H1 (cell line): ENCODE data around the gene LARP6. TPM values are rescaled to one million over a fixed set of nuclear protein-coding genes. Genes with fewer than 3 reads are reported as not detected.

Source experiments
- CTCF ChIA-PET: fragments of 300-600 bp; sonication (Branson Sonifier 250); formaldehyde crosslinking; loops from one replicate; lab custom pipeline; 2021; ENCODE audit not compliant: partially characterized antibody; lab: Charles Lee
- POLR2A ChIA-PET: fragments of 300-600 bp; sonication (Branson Sonifier 250); formaldehyde crosslinking; loops from one replicate; lab custom pipeline; 2021; ENCODE audit warnings: inconsistent platforms; ENCODE audit not compliant: partially characterized antibody; lab: Charles Lee
- DNase-seq, 2 experiments: peaks; one replicate each; pipeline versions ENCODE4 v3.0.0 to v3.0.0-alpha.2; 2010 to 2022; ENCODE audit warnings: low spot score in 2 of 2, low read depth in 1 of 2, mixed read lengths in 1 of 2
- FAIRE-seq: peaks from 2 replicates; lab custom pipeline; 2011; peaks lifted over from hg19 to GRCh38; lab: Jason Lieb, UNC
- H2AFZ ChIP-seq: 2 replicates; pipeline ENCODE4 v1.8.1; 2012; ENCODE audit warnings: low read length, inconsistent platforms
- H2AK5ac ChIP-seq: 2 replicates; pipeline ENCODE4 v1.6.1; 2013; ENCODE audit warnings: low read depth, low read length
- H2BK120ac ChIP-seq: replicated peaks from 2 replicates; pipeline ENCODE3; 2013; ENCODE audit warnings: low read depth, low read length, inconsistent platforms
- H2BK12ac ChIP-seq: 2 replicates; pipeline ENCODE4 v1.6.1; 2013; ENCODE audit warnings: low read depth, low read length
- H2BK15ac ChIP-seq: 2 replicates; pipeline ENCODE4 v1.6.1; 2013; ENCODE audit warnings: low read length
- H2BK20ac ChIP-seq: 2 replicates; pipeline ENCODE4 v1.6.1; 2013; ENCODE audit warnings: low read length
- H2BK5ac ChIP-seq: 2 replicates; pipeline ENCODE4 v1.6.1; 2013; ENCODE audit warnings: low read depth, low read length
- H3K14ac ChIP-seq: 2 replicates; pipeline ENCODE4 v1.6.1; 2013; ENCODE audit warnings: inconsistent platforms; ENCODE audit not compliant: insufficient read length
- H3K18ac ChIP-seq: 2 replicates; pipeline ENCODE4 v1.6.1; 2013; ENCODE audit warnings: low read length; ENCODE audit errors: extremely low read depth
- H3K23ac ChIP-seq: 2 replicates; pipeline ENCODE4 v1.6.1; 2013; ENCODE audit warnings: inconsistent platforms; ENCODE audit not compliant: insufficient read length
- H3K23me2 ChIP-seq: 2 replicates; pipeline ENCODE4 v1.6.1; 2013; ENCODE audit warnings: low read depth, low read length
- H3K27ac ChIP-seq: 2 replicates; pipeline ENCODE4 v1.6.1; 2011; ENCODE audit warnings: low read depth, low read length, inconsistent platforms
- H3K27me3 ChIP-seq, 4 experiments: replicated peaks in 1 of 4; 1 replicate in 1 of 4; 2 replicates in 3 of 4; pipeline versions ENCODE4 v1.6.1 to v1.8.1; 2011 to 2013; ENCODE audit warnings: low read length in 3 of 4, mild to moderate bottlenecking in 3 of 4, inconsistent platforms in 2 of 4, mixed read lengths in 2 of 4, moderate library complexity in 1 of 4; ENCODE audit not compliant: control insufficient read depth in 3 of 4, insufficient read depth in 3 of 4; ENCODE audit errors: extremely low read depth in 1 of 4
- H3K36me3 ChIP-seq, 4 experiments: 2 replicates each; pipeline versions ENCODE4 v1.6.1 to v1.8.1; 2011 to 2013; ENCODE audit warnings: mild to moderate bottlenecking in 4 of 4, low read length in 3 of 4, moderate library complexity in 2 of 4, control low read depth in 1 of 4, inconsistent platforms in 1 of 4; ENCODE audit not compliant: insufficient read depth in 4 of 4, control insufficient read depth in 2 of 4
- H3K4ac ChIP-seq: replicated peaks from 2 replicates; pipeline ENCODE3; 2013; ENCODE audit warnings: low read length, low read depth, mixed read lengths, inconsistent platforms; ENCODE audit not compliant: insufficient read length
- H3K4me1 ChIP-seq, 4 experiments: replicated peaks in 1 of 4; 1 replicate in 1 of 4; 2 replicates in 3 of 4; pipeline versions ENCODE4 v1.6.1 to v1.8.1; 2011 to 2013; ENCODE audit warnings: low read length in 3 of 4, inconsistent platforms in 2 of 4, mixed read lengths in 1 of 4; ENCODE audit not compliant: insufficient read depth in 4 of 4, control insufficient read depth in 3 of 4
- H3K4me2 ChIP-seq, 2 experiments: 2 replicates each; pipeline versions ENCODE4 v1.6.1 to v1.8.1; 2011 to 2013; ENCODE audit warnings: low read depth in 2 of 2, low read length in 2 of 2, control low read depth in 1 of 2, inconsistent platforms in 1 of 2, mild to moderate bottlenecking in 1 of 2; ENCODE audit not compliant: insufficient read depth in 1 of 2
- H3K4me3 ChIP-seq, 4 experiments: fragments of 200-600, 300-600 bp in 1 of 4; sonication (generic), shearing (Covaris generic), sonication (Bioruptor Twin) in 1 of 4; 2 replicates each; pipeline versions ENCODE4 v1.5.1 to v1.8.1; 2011 to 2016; ENCODE audit warnings: low read length in 4 of 4, low read depth in 3 of 4, control low read depth in 2 of 4, inconsistent platforms in 2 of 4, mild to moderate bottlenecking in 2 of 4, mixed read lengths in 1 of 4, moderate library complexity in 1 of 4; ENCODE audit not compliant: insufficient read depth in 2 of 4; ENCODE audit errors: extremely low read depth in 1 of 4
- H3K56ac ChIP-seq: replicated peaks from 2 replicates; pipeline ENCODE3; 2013; ENCODE audit warnings: low read depth, mild to moderate bottlenecking, mixed read lengths, low read length, inconsistent platforms; ENCODE audit not compliant: insufficient read length
- H3K79me1 ChIP-seq: 2 replicates; pipeline ENCODE4 v1.6.1; 2013; ENCODE audit warnings: low read depth, low read length, control low read depth
- H3K79me2 ChIP-seq, 2 experiments: 2 replicates each; pipeline versions ENCODE4 v1.6.1 to v1.8.1; 2012 to 2013; ENCODE audit warnings: low read length in 2 of 2, mild to moderate bottlenecking in 2 of 2, inconsistent platforms in 1 of 2; ENCODE audit not compliant: insufficient read depth in 2 of 2, control insufficient read depth in 1 of 2
- H3K9ac ChIP-seq, 4 experiments: replicated peaks in 1 of 4; 1 replicate in 1 of 4; 2 replicates in 3 of 4; pipeline versions ENCODE4 v1.6.1 to v1.8.1; 2011 to 2013; ENCODE audit warnings: low read depth in 3 of 4, low read length in 3 of 4, control low read depth in 2 of 4, mild to moderate bottlenecking in 2 of 4, moderate library complexity in 2 of 4, inconsistent platforms in 1 of 4; ENCODE audit errors: extremely low read depth in 1 of 4
- H3K9me3 ChIP-seq, 2 experiments: 2 replicates each; pipeline versions ENCODE4 v1.6.1 to v1.8.1; 2012 to 2013; ENCODE audit warnings: mild to moderate bottlenecking in 2 of 2, moderate library complexity in 2 of 2, control low read depth in 1 of 2, inconsistent platforms in 1 of 2, low read depth in 1 of 2, low read length in 1 of 2, mixed read lengths in 1 of 2; ENCODE audit not compliant: insufficient read depth in 2 of 2
- H4K20me1 ChIP-seq, 2 experiments: replicated peaks in 1 of 2; 2 replicates each; pipeline versions ENCODE3 to v1.8.1; 2011 to 2013; ENCODE audit warnings: inconsistent platforms in 2 of 2, low read length in 2 of 2, mild to moderate bottlenecking in 1 of 2; ENCODE audit not compliant: insufficient read depth in 2 of 2, control insufficient read depth in 1 of 2
- H4K5ac ChIP-seq: 2 replicates; pipeline ENCODE4 v1.6.1; 2013; ENCODE audit warnings: low read length, low read depth, mixed read lengths, inconsistent platforms; ENCODE audit not compliant: insufficient read length
- H4K8ac ChIP-seq: 2 replicates; pipeline ENCODE4 v1.8.0; 2013; ENCODE audit warnings: mild to moderate bottlenecking, moderate library complexity, low read length, inconsistent platforms; ENCODE audit not compliant: insufficient read depth; ENCODE audit errors: extremely low read depth
- H4K91ac ChIP-seq: replicated peaks from 2 replicates; pipeline ENCODE3; 2013; ENCODE audit warnings: low read length, mixed read lengths, inconsistent platforms; ENCODE audit not compliant: insufficient read length
- ASH2L ChIP-seq: fragments of 200-600, 300-600 bp; sonication (generic); IDR thresholded peaks from one replicate; pipeline ENCODE4 v1.7.1; 2017; ENCODE audit warnings: low read length
- CREB1 ChIP-seq: IDR thresholded peaks from 2 replicates; pipeline ENCODE4 v1.6.1; 2012; ENCODE audit warnings: inconsistent platforms
- PHF8 ChIP-seq: fragments of 200-600 bp; sonication (generic); conservative IDR thresholded peaks from 2 replicates; pipeline ENCODE4 v1.7.1; 2012; ENCODE audit warnings: low read depth, mild to moderate bottlenecking, inconsistent platforms, low read length, moderate library complexity
- POU5F1 ChIP-seq: IDR thresholded peaks from 2 replicates; pipeline ENCODE4 v1.6.1; 2011; ENCODE audit warnings: low read depth, mild to moderate bottlenecking, low read length, moderate library complexity
- RBBP5 ChIP-seq: IDR thresholded peaks from 2 replicates; pipeline ENCODE4 v1.7.1; 2012; ENCODE audit warnings: low read depth, mild to moderate bottlenecking, inconsistent platforms, low read length, moderate library complexity, borderline replicate concordance
- RNF2 ChIP-seq: fragments of 200-900, 300-1000 bp; sonication (generic); IDR thresholded peaks from 2 replicates; pipeline ENCODE4 v1.7.1; 2016; ENCODE audit warnings: borderline replicate concordance, low read depth, mild to moderate bottlenecking, antibody characterized with exemption, low read length; ENCODE audit not compliant: poor library complexity, severe bottlenecking; ENCODE audit errors: missing control alignments
- SIRT6 ChIP-seq: IDR thresholded peaks from one replicate; pipeline ENCODE4 v1.7.1; 2012; ENCODE audit warnings: low read length, inconsistent platforms
- SP4 ChIP-seq: IDR thresholded peaks from 2 replicates; pipeline ENCODE4 v1.6.1; 2012; ENCODE audit warnings: low read length, inconsistent platforms
- SUZ12 ChIP-seq: fragments of 200-600 bp; sonication (generic); IDR thresholded peaks from 2 replicates; pipeline ENCODE4 v1.6.1; 2012; ENCODE audit warnings: mild to moderate bottlenecking, inconsistent platforms, low read length, moderate library complexity, mixed read lengths
- YY1 ChIP-seq: IDR thresholded peaks from 2 replicates; pipeline ENCODE4 v1.6.1; 2011; ENCODE audit warnings: low read depth, mild to moderate bottlenecking, low read length
- WGBS, 2 experiments: shearing (Covaris generic) in 1 of 2; methylation state at CpG; one replicate each; pipeline versions ENCODE4 v1.1.6 to v1.1.7; 2013 to 2015; ENCODE audit warnings: low lambda C conversion rate in 2 of 2, mixed read lengths in 2 of 2, inconsistent platforms in 1 of 2, low coverage in 1 of 2, missing lambda C conversion rate in 1 of 2; ENCODE audit not compliant: insufficient replicate concordance in 2 of 2, insufficient coverage in 1 of 2, insufficient read length in 1 of 2; ENCODE audit errors: extremely low coverage in 1 of 2, missing lambda C conversion rate in 1 of 2; 5-methylcytosine and 5-hydroxymethylcytosine counted together
- polyA plus RNA-seq, 7 experiments: library from polyadenylated mRNA; depleted of rRNA in 3 of 7; stranded (reverse) in 5 of 7; unstranded in 2 of 7; fragments of >200 nt in 5 of 7; fragments of 200-250 nt in 2 of 7; gene quantifications; 1 replicate in 5 of 7; 2 replicates in 1 of 7; 4 replicates in 1 of 7; pipeline versions ENCODE4 v1.2.1 to v1.2.3, GENCODE V29; 2011 to 2013; ENCODE audit warnings: missing spikeins in 2 of 7, mixed read lengths in 2 of 7
- total RNA-seq: library from RNA; stranded (reverse); fragmentation: NEBNext Ultra II Directional; extraction: Animal tissue kit (Norgen Biotek cat#: 25700); gene quantifications from 2 replicates; pipeline ENCODE4 v1.2.1, GENCODE V29; 2021
- TF ChIP-seq, protein P1 (sequence below), 3 experiments: IDR thresholded peaks; 1 replicate in 2 of 3; 2 replicates in 1 of 3; pipeline versions ENCODE4 v1.5.1 to v1.6.1; 2011; ENCODE audit warnings: low read length in 3 of 3, mild to moderate bottlenecking in 3 of 3, inconsistent platforms in 2 of 3, low read depth in 1 of 3, moderate library complexity in 1 of 3; ENCODE audit not compliant: insufficient read depth in 1 of 3; ENCODE audit errors: control extremely low read depth in 1 of 3

Gene LARP6
- total and polyA plus RNA-seq, 2 of the 8 experiments (the other 6 are each of a cell fraction or from before 2014, with no cell fraction given): 21.0 to 24.7 TPM

DNA sequence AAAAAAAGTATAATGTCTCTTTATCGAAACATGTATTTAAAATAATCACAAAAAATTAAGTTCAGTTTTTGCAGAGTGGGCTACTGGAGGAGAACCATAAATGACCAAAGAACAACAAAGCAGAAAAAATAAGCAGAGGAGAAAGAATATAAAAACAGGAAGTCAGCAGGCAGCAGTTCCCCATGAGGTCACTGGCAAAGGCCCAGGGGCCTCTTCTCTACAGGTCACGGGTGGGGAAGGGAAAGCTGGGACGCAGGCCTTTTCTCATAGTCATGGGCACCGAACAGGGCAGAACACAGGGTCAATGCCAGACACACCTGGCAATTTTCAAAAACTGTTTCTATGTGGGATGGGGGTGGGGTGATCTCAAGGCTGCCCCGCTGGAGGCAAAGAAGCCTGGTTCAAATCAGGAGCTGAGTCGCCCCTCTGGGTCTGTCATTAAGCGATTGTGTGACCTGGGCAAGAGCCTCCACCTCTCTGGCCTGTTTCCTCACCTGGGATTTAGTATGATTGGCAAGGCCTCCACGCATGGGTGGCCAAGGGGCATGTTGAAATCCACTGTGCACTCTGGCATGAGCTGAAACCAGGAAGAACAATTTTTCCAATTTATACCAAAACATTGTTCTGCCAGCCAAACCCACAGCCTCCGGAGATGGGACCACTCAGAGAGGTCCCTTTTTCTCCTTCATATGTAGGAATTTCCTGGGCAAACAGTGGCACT, 46.8 kb downstream of the LARP6 start:
- 95% methylated on average over 9 of the region's 9 CpGs; no CpG with 5 or more reads in 1 of the 2 experiments for WGBS, 2 experiments
- H3K79me1 ChIP-seq: no peaks in the 10 kb centered on the region
- no peaks in the 10 kb centered on the region for H3K27me3 ChIP-seq
- H2BK5ac ChIP-seq: no peak overlapping the region
- H4K8ac ChIP-seq: no peak overlapping the region
- FAIRE-seq (no peak), DNase-seq (no peak)
- H4K5ac ChIP-seq: no peak overlapping the region
- ChIA-PET POLR2A (no interaction called here), CTCF (interaction anchor here (0.7 to 1.7 kb wide), 5 partner anchors 84 to 208 kb away, joined by 3 to 4 read pairs (median 3); no protein-coding TSS in a partner anchor)
- H4K91ac ChIP-seq: no peak overlapping the region
- no peak overlapping the region for H2AK5ac ChIP-seq
- no peak overlapping the region for H2BK20ac ChIP-seq
- no peak overlapping the region for H2BK120ac ChIP-seq
- no peak overlapping the region for H3K14ac ChIP-seq
- H3K4me1 ChIP-seq: no peaks in the 10 kb centered on the region
- H3K23me2 ChIP-seq: 0 out of 2 replicates have a peak, but pooled peaks cover 3% of the 10 kb centered on the region
- no peaks in the 10 kb centered on the region for H3K79me2 ChIP-seq
- H3K56ac ChIP-seq: no peak overlapping the region
- no peak overlapping the region for H3K4ac ChIP-seq
- H3K9me3 ChIP-seq: no peaks in the 10 kb centered on the region
- no peak overlapping the region for H2BK12ac ChIP-seq
- no peak overlapping the region for H3K9ac ChIP-seq
- H3K23ac ChIP-seq: no peak overlapping the region
- no peaks in the 10 kb centered on the region for H4K20me1 ChIP-seq
- no peak overlapping the region for H3K4me2 ChIP-seq
- H2AFZ ChIP-seq: no peak overlapping the region
- H3K18ac ChIP-seq: no peak overlapping the region
- H2BK15ac ChIP-seq: no peak overlapping the region
- H3K36me3 ChIP-seq: no peaks in the 10 kb centered on the region
- H3K4me3 ChIP-seq: no peak overlapping the region
- H3K27ac ChIP-seq: no peak overlapping the region
- TF ChIP-seq, protein P1, sequence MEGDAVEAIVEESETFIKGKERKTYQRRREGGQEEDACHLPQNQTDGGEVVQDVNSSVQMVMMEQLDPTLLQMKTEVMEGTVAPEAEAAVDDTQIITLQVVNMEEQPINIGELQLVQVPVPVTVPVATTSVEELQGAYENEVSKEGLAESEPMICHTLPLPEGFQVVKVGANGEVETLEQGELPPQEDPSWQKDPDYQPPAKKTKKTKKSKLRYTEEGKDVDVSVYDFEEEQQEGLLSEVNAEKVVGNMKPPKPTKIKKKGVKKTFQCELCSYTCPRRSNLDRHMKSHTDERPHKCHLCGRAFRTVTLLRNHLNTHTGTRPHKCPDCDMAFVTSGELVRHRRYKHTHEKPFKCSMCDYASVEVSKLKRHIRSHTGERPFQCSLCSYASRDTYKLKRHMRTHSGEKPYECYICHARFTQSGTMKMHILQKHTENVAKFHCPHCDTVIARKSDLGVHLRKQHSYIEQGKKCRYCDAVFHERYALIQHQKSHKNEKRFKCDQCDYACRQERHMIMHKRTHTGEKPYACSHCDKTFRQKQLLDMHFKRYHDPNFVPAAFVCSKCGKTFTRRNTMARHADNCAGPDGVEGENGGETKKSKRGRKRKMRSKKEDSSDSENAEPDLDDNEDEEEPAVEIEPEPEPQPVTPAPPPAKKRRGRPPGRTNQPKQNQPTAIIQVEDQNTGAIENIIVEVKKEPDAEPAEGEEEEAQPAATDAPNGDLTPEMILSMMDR (IDR thresholded peaks at IDR 0.05; ENCODE audit: control extremely low read depth in 1 of 3, insufficient read depth in 1 of 3, low read depth in 1 of 3, low read length in 3 of 3): no peak
- TF ChIP-seq SIRT6: no peak
- no peak for TF ChIP-seq CREB1
- TF ChIP-seq POU5F1: no peak
- no peak for TF ChIP-seq YY1
- TF ChIP-seq ASH2L: no peak
- no peak for TF ChIP-seq SP4
- no peak for TF ChIP-seq PHF8
- TF ChIP-seq RNF2: no peak
- no peak for TF ChIP-seq RBBP5
- TF ChIP-seq SUZ12: no peak
